ENCODE measurements around the gene PHOX2B. TPM values are rescaled to one million over a fixed set of nuclear protein-coding genes. Genes with fewer than 3 reads are reported as not detected.

PHOX2B gene
- total and polyA plus RNA-seq, 2 of the 13 experiments (the other 11 are each of a cell fraction or from before 2014, with no cell fraction given) = not detected

GRCh38 chr4:41758884-41759283 lies 10.4 kb upstream of the PHOX2B start:
- CTCF ChIA-PET (ENCODE audit: low intra/inter-chr PET ratio, low total read pairs) = no interaction called here
- H3K79me2 ChIP-seq (ENCODE audit: insufficient read depth, low read length) = no peaks in the 10 kb centered on the region
- no peaks in the 10 kb centered on the region for H3K4me1 ChIP-seq (ENCODE audit: insufficient read depth, low read length)
- H2AFZ ChIP-seq (ENCODE audit: low read length) = no peak overlapping the region
- POLR2A ChIA-PET = no interaction called here
- no peak overlapping the region for H3K4me3 ChIP-seq (replicated peaks in 1 of 3; ENCODE audit: insufficient read depth in 1 of 3, low read depth in 2 of 3, low read length in 3 of 3)
- no peak for ATAC-seq
- no TSS peak for BruUV-seq (replicated peaks)
- peaks cover 0 to 3% of the 10 kb centered on the region in 2 experiments; a peak in 1 of 5 replicates for H3K27me3 ChIP-seq (ENCODE audit: control insufficient read depth in 1 of 2, insufficient read depth in 2 of 2, low read length in 2 of 2)
- no peak for DNase-seq (ENCODE audit: low spot score)
- no peak overlapping the region for H3K4me2 ChIP-seq (ENCODE audit: low read depth, low read length)
- H3K9ac ChIP-seq (ENCODE audit: insufficient read depth, low read depth, low read length) = no peak overlapping the region
- in situ Hi-C loops (cut with HindIII; ENCODE audit: extremely low pct_ligation_motif_present, low pct_unique_long_range_greater_than_20kb) = no loop called here
- FAIRE-seq = no peak
- no peak overlapping the region for H3K27ac ChIP-seq (ENCODE audit: extremely low read length, insufficient read depth, low read length)
- H3K9me3 ChIP-seq (ENCODE audit: low read length) = no peaks in the 10 kb centered on the region
- TF ChIP-seq ZFY (CRISPR knock-in tag; IDR thresholded peaks at IDR 0.05) = no peak
- intact Hi-C loops (cut with micrococcal nuclease; ENCODE audit: unreplicated experiment) = no loop called here
- no peaks in the 10 kb centered on the region for H3K36me3 ChIP-seq (replicated peaks in 1 of 2; ENCODE audit: control insufficient read depth in 1 of 2, insufficient read depth in 2 of 2, low read length in 2 of 2)
- no peaks in the 10 kb centered on the region for H4K20me1 ChIP-seq (ENCODE audit: insufficient read depth, low read length)

DNA sequence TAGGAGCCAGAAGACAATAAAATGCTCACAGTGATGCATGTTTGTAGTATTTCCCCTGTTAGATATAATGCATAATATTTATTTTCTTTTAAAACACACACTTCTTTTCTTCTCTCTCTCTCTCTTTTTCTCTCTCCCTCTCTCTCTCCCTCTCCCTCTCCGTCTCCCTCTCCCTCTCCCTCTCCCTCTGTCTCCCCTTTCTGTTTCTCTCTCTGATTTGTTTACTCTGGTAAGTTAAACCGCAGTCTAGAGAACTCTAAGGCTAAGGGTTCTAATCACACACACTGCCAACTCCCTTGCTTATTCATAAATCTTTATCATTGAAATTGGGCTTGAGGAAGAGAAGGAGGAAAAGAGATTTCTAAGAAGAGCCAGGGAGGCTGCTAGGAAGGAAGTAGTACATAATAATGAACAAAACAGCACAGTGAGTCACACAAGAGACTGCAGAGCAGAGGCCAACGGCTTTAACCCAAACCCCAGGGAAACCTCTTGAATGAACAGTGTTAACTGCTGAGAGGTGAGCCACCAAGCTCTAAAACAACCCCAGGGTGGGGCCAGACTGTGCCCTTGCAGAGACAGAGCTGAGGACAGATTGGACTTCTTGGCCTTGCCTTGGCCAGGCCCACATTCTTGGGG lies 9.1 kb upstream of the PHOX2B start:
- FAIRE-seq (no peak), ATAC-seq (no peak), DNase-seq (ENCODE audit: low spot score) (no peak)
- CTCF ChIA-PET (ENCODE audit: low intra/inter-chr PET ratio, low total read pairs) = no interaction called here
- TF ChIP-seq NR2F2 (IDR thresholded peaks at IDR 0.05; ENCODE audit: borderline replicate concordance, low read depth) = no peak
- TF ChIP-seq ZNF607 (CRISPR knock-in tag; IDR thresholded peaks at IDR 0.05; ENCODE audit: borderline replicate concordance) = no peak
- TF ChIP-seq CERS6 (CRISPR knock-in tag; IDR thresholded peaks at IDR 0.05) = no peak
- TF ChIP-seq ETS1 (CRISPR knock-in tag; IDR thresholded peaks at IDR 0.05) = no peak
- TF ChIP-seq ZFP1 (CRISPR knock-in tag; IDR thresholded peaks at IDR 0.05) = no peak
- no peak for TF ChIP-seq CREM (IDR thresholded peaks at IDR 0.05)
- TF ChIP-seq CREM (CRISPR knock-in tag; IDR thresholded peaks at IDR 0.05) = no peak
- TF ChIP-seq, protein P1, sequence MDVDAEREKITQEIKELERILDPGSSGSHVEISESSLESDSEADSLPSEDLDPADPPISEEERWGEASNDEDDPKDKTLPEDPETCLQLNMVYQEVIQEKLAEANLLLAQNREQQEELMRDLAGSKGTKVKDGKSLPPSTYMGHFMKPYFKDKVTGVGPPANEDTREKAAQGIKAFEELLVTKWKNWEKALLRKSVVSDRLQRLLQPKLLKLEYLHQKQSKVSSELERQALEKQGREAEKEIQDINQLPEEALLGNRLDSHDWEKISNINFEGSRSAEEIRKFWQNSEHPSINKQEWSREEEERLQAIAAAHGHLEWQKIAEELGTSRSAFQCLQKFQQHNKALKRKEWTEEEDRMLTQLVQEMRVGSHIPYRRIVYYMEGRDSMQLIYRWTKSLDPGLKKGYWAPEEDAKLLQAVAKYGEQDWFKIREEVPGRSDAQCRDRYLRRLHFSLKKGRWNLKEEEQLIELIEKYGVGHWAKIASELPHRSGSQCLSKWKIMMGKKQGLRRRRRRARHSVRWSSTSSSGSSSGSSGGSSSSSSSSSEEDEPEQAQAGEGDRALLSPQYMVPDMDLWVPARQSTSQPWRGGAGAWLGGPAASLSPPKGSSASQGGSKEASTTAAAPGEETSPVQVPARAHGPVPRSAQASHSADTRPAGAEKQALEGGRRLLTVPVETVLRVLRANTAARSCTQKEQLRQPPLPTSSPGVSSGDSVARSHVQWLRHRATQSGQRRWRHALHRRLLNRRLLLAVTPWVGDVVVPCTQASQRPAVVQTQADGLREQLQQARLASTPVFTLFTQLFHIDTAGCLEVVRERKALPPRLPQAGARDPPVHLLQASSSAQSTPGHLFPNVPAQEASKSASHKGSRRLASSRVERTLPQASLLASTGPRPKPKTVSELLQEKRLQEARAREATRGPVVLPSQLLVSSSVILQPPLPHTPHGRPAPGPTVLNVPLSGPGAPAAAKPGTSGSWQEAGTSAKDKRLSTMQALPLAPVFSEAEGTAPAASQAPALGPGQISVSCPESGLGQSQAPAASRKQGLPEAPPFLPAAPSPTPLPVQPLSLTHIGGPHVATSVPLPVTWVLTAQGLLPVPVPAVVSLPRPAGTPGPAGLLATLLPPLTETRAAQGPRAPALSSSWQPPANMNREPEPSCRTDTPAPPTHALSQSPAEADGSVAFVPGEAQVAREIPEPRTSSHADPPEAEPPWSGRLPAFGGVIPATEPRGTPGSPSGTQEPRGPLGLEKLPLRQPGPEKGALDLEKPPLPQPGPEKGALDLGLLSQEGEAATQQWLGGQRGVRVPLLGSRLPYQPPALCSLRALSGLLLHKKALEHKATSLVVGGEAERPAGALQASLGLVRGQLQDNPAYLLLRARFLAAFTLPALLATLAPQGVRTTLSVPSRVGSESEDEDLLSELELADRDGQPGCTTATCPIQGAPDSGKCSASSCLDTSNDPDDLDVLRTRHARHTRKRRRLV (CRISPR knock-in tag; IDR thresholded peaks at IDR 0.05) = no peak
- no peak for TF ChIP-seq KMT2B (CRISPR knock-in tag; IDR thresholded peaks at IDR 0.05)
- intact Hi-C loops (cut with micrococcal nuclease; ENCODE audit: unreplicated experiment) = no loop called here
- Histone ChIP-seq H3K9me3 (ENCODE audit: low read length) (no peaks in the 10 kb centered on the region), H4K20me1 (ENCODE audit: insufficient read depth, low read length) (no peaks in the 10 kb centered on the region), H2AFZ (ENCODE audit: low read length) (no peak overlapping the region), H3K9ac (ENCODE audit: insufficient read depth, low read depth, low read length) (no peak overlapping the region), H3K79me2 (ENCODE audit: insufficient read depth, low read length) (no peaks in the 10 kb centered on the region), H3K4me1 (ENCODE audit: insufficient read depth, low read length) (no peaks in the 10 kb centered on the region), H3K4me3 (replicated peaks in 1 of 3; ENCODE audit: insufficient read depth in 1 of 3, low read depth in 2 of 3, low read length in 3 of 3) (no peak overlapping the region), H3K4me2 (ENCODE audit: low read depth, low read length) (no peak overlapping the region), H3K27me3 (ENCODE audit: control insufficient read depth in 1 of 2, insufficient read depth in 2 of 2, low read length in 2 of 2) (peaks cover 0 to 3% of the 10 kb centered on the region in 2 experiments; a peak in 1 of 5 replicates), H3K27ac (ENCODE audit: extremely low read length, insufficient read depth, low read length) (no peak overlapping the region), H3K36me3 (replicated peaks in 1 of 2; ENCODE audit: control insufficient read depth in 1 of 2, insufficient read depth in 2 of 2, low read length in 2 of 2) (no peaks in the 10 kb centered on the region)
- WGBS (ENCODE audit: low lambda C conversion rate) = 15% methylated on average over 3 of the region's 3 CpGs
- POLR2A ChIA-PET = no interaction called here
- no TSS peak for BruUV-seq (replicated peaks)
- in situ Hi-C loops (cut with HindIII; ENCODE audit: extremely low pct_ligation_motif_present, low pct_unique_long_range_greater_than_20kb) = no loop called here

All from HepG2 (cell line).